CD4-positive, alpha-beta T cell (primary cell): ENCODE measurements around the gene MDP1. TPM values are rescaled to one million over a fixed set of nuclear protein-coding genes. Genes with fewer than 3 reads are reported as not detected.
"Not testable (repeated sequence)": the region's sequence is repeated elsewhere in the genome, so short reads cannot be mapped to it uniquely, and the experiment has no call there.

ENCODE experiments used
- ATAC-seq: fragments of 200-7000 bp; cut with Tn5 transposase; one replicate; pipeline ENCODE4 v1.10.0; 2022; ENCODE audit warnings: mild to moderate bottlenecking; ENCODE audit not compliant: poor library complexity
- CTCF ChIA-PET: fragments of 350-600 bp; sonication (Branson Sonifier 250); formaldehyde crosslinking; loops from one replicate; lab custom pipeline; 2021; ENCODE audit warnings: antibody characterized with exemption, inconsistent platforms; lab: Charles Lee
- POLR2A ChIA-PET: fragments of 350-600 bp; sonication (Branson Sonifier 250); formaldehyde crosslinking; loops from one replicate; lab custom pipeline; 2021; ENCODE audit warnings: antibody characterized with exemption, inconsistent platforms; lab: Charles Lee
- DNase-seq, 14 experiments: peaks; one replicate each; pipeline ENCODE4 v3.0.0-alpha.2; 2013 to 2020; ENCODE audit warnings: mixed read lengths in 2 of 14
- H3K27ac ChIP-seq, 2 donors: one replicate each; pipeline versions ENCODE4 v1.5.1 to v1.7.0; 2013; ENCODE audit warnings: low read length in 2 of 2, low read depth in 1 of 2, mild to moderate bottlenecking in 1 of 2
- H3K27me3 ChIP-seq, 2 experiments: 1 replicate in 1 of 2; 2 replicates in 1 of 2; pipeline versions ENCODE4 v1.6.1 to v1.7.0; 2013; ENCODE audit warnings: low read length in 2 of 2, control low read depth in 1 of 2, mild to moderate bottlenecking in 1 of 2, moderate library complexity in 1 of 2; ENCODE audit not compliant: insufficient read depth in 2 of 2, control insufficient read depth in 1 of 2
- H3K36me3 ChIP-seq: one replicate; pipeline ENCODE4 v1.6.1; 2013; ENCODE audit warnings: low read length, control low read depth; ENCODE audit not compliant: insufficient read depth
- H3K4me1 ChIP-seq: one replicate; pipeline ENCODE4 v1.6.1; 2013; ENCODE audit warnings: low read length, control low read depth; ENCODE audit not compliant: insufficient read depth
- H3K4me3 ChIP-seq: one replicate; pipeline ENCODE4 v1.5.1; 2013; ENCODE audit warnings: mild to moderate bottlenecking, low read length, moderate library complexity
- H3K9me3 ChIP-seq, 2 experiments: 1 replicate in 1 of 2; 2 replicates in 1 of 2; pipeline versions ENCODE4 v1.6.1 to v1.7.0; 2013; ENCODE audit warnings: low read length in 2 of 2, mild to moderate bottlenecking in 2 of 2, control low read depth in 1 of 2, moderate library complexity in 1 of 2; ENCODE audit not compliant: control insufficient read depth in 1 of 2, insufficient read depth in 1 of 2
- H3K27ac Mint-ChIP-seq: one replicate; pipeline ENCODE4 v1.8.0; 2020; ENCODE audit warnings: mixed read lengths
- H3K27me3 Mint-ChIP-seq: one replicate; pipeline ENCODE4 v1.8.0; 2021; ENCODE audit warnings: mixed read lengths
- H3K36me3 Mint-ChIP-seq: one replicate; pipeline ENCODE4 v1.8.0; 2021; ENCODE audit warnings: low read depth, mixed read lengths
- H3K4me1 Mint-ChIP-seq: one replicate; pipeline ENCODE4 v1.8.0; 2021; ENCODE audit warnings: low read depth, mixed read lengths
- H3K4me3 Mint-ChIP-seq: one replicate; pipeline ENCODE4 v1.8.0; 2020; ENCODE audit warnings: mild to moderate bottlenecking, mixed read lengths
- H3K9me3 Mint-ChIP-seq: one replicate; pipeline ENCODE4 v1.8.0; 2020; ENCODE audit warnings: mixed read lengths
- CTCF ChIP-seq: fragments of 200-600 bp; IDR thresholded peaks from one replicate; pipeline ENCODE4 v1.8.0; 2022; ENCODE audit warnings: antibody characterized with exemption, mild to moderate bottlenecking
- intact Hi-C, 2 experiments: fragments of 100-400 bp; cut with DNase I in 1 of 2; cut with micrococcal nuclease in 1 of 2; formaldehyde crosslinking; loops; one replicate each; pipeline versions ENCODE4 v1.15.1 to v1.9.0; 2023 to 2025; cut with DNase I, micrococcal nuclease
- total RNA-seq, 174 experiments: library from RNA in 2 of 174; stranded (reverse) in 2 of 174; gene quantifications; one replicate each; pipeline ENCODE4 v1.2.3 and lab custom pipeline; 2021 to 2026

Gene MDP1
- total RNA-seq, 2 experiments from 2014 or later: 3.2 to 3.7 TPM

- DNase-seq (peak in 1 of 14 experiments; percentile 7), ATAC-seq (no peak)
- peaks cover 19% of the 10 kb centered on the region for H3K4me1 Mint-ChIP-seq
- peak overlapping the region; percentile 5 for H3K27ac Mint-ChIP-seq
- no peaks in the 10 kb centered on the region for H3K9me3 ChIP-seq
- CTCF ChIA-PET: no interaction called here
- H3K27me3 Mint-ChIP-seq: no peaks in the 10 kb centered on the region
- POLR2A ChIA-PET: interaction anchor here (1.1 to 2.0 kb wide), 3 partner anchors 11 to 29 kb away, joined by 4 to 8 read pairs (median 5); partner anchors contain the start of genes CHMP4A, TINF2 and TM9SF1
- H3K9me3 Mint-ChIP-seq: no peaks in the 10 kb centered on the region
- H3K4me1 ChIP-seq: no peaks in the 10 kb centered on the region
- intact Hi-C loops: no loop called here
- no peak for TF ChIP-seq CTCF
- H3K4me3 Mint-ChIP-seq: no peak overlapping the region
- peaks cover 17% of the 10 kb centered on the region for H3K36me3 ChIP-seq
- peaks cover 28% of the 10 kb centered on the region for H3K36me3 Mint-ChIP-seq
- H3K27ac ChIP-seq: no peak overlapping the region
- no peaks in the 10 kb centered on the region for H3K27me3 ChIP-seq
- H3K4me3 ChIP-seq: no peak overlapping the region
These were observed 8.8 kb upstream of the MDP1 start for GRCh38 chr14:24224618-24225071.

DNA sequence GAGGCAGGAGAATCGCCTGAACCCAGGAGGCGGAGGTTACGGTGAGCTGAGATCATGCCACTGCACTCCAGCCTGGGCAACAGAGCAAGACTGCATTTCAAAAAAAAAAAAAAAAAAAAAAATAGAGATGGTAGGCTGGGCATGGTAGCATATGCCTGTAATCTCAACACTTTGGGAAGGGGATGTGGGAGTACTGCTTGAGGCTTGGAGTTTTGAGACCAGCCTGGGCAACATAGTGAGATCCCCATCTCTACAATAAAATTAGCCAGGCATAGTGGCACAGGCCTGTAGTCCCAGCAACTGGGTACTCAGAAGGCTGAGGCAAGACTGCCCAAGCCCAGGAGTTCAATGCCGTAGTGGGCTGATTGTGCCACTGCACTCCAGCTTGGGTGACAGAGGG, 7.1 kb upstream of the MDP1 start:
- ChIA-PET CTCF (interaction anchor here (1.2 kb wide), 1 partner anchor 74 kb away, joined by 3 read pairs; no protein-coding TSS in a partner anchor), POLR2A (interaction anchor here (1.0 to 2.0 kb wide), 2 partner anchors 10 to 19 kb away, joined by 3 to 5 read pairs; partner anchors contain the start of genes CHMP4A and TINF2)
- H3K27me3 Mint-ChIP-seq, H3K9me3 ChIP-seq, H3K27ac ChIP-seq, H3K27me3 ChIP-seq, H3K4me1 ChIP-seq, ATAC-seq, H3K9me3 Mint-ChIP-seq, H3K27ac Mint-ChIP-seq, H3K4me3 Mint-ChIP-seq, intact Hi-C loops, H3K4me3 ChIP-seq: not testable (repeated sequence)
- DNase-seq: peak in 1 of 14 experiments; percentile 2
- Mint-ChIP-seq H3K4me1 (peaks cover 14% of the 10 kb centered on the region), H3K36me3 (peaks cover 24% of the 10 kb centered on the region)
- H3K36me3 ChIP-seq: peaks cover 10% of the 10 kb centered on the region

DNA sequence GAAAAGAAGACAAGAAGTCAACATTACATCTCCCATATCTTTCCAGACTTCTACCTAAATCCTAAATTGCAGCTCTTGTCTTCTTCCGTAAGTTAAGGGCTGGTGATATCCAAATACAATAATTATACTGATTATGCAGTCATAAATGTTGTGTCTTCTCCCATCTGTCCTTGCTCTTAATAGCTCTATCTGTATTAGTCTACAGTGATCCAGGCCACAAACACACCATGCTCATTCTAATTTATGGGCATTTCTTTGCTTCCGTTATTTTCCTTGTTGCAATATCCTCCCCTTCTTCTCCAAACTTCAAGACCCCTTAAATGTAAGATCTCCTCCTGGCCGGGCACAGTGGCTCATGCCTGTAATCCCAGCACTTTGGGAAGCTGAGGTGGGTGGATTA, 3.7 kb upstream of the MDP1 start:
- H3K27ac ChIP-seq: no peak overlapping the region
- Mint-ChIP-seq H3K27ac (no peak overlapping the region), H3K27me3 (no peaks in the 10 kb centered on the region), H3K9me3 (no peaks in the 10 kb centered on the region), H3K4me3 (no peak overlapping the region), H3K4me1 (peaks cover 17% of the 10 kb centered on the region), H3K36me3 (peaks cover 13% of the 10 kb centered on the region)
- no peaks in the 10 kb centered on the region for H3K27me3 ChIP-seq
- H3K36me3 ChIP-seq: peaks cover 9% of the 10 kb centered on the region
- intact Hi-C loops: loop anchor here in 1 of 2 experiments (5.0 kb wide), 1 partner anchor 213 kb away; no protein-coding TSS in a partner anchor
- H3K4me3 ChIP-seq: no peak overlapping the region
- DNase-seq (no peak), ATAC-seq (no peak)
- H3K4me1 ChIP-seq: peaks cover 17% of the 10 kb centered on the region
- no peak for TF ChIP-seq CTCF
- ChIA-PET POLR2A (interaction anchor here (0.7 to 2.0 kb wide), 3 partner anchors 11 to 55 kb away, joined by 3 to 11 read pairs (median 5); partner anchors contain the start of gene TINF2), CTCF (interaction anchor here (0.7 to 2.9 kb wide), 3 partner anchors 8 to 87 kb away, joined by 3 to 12 read pairs (median 5); partner anchors contain the start of gene TINF2)
- H3K9me3 ChIP-seq: no peaks in the 10 kb centered on the region
